ENCODE results near the gene LYPLA2. TPM values are rescaled to one million over a fixed set of nuclear protein-coding genes. Genes with fewer than 3 reads are reported as not detected.
A peak's percentile ranks its signal among the peaks of the same experiment; 100 is the strongest.

LYPLA2 gene
- total RNA-seq, 2 experiments from 2014 or later, result 37.4 to 37.7 TPM

DNA sequence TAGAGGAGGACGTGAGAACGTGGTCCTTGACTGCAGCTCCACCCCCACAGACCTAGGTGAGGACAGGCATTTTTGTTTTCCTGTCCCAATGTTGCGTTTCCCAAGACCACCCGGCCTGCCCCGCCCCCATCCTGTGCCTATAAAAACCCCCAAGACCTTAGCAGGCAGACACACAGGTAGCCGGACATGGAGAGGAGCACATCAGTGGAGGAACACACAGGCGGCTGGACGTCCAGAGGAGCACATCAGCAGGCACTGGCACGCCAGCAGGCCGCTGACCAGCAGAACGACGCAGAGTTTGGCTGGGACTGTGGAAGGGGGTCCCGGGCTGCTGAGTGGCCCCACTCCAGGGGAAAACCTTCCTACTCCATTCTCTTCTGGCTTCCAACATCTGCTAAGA, 47.0 kb downstream of the LYPLA2 start:
- no peak overlapping the region for H3K27ac Mint-ChIP-seq
- H3K27ac ChIP-seq (ENCODE audit: low read depth in 1 of 2, low read length in 2 of 2), result no peak overlapping the region
- POLR2A ChIA-PET, result interaction anchor here (0.6 to 3.0 kb wide), 3 partner anchors 13 to 37 kb away, joined by 3 to 17 read pairs (median 3); partner anchors contain the start of gene HMGCL

DNA sequence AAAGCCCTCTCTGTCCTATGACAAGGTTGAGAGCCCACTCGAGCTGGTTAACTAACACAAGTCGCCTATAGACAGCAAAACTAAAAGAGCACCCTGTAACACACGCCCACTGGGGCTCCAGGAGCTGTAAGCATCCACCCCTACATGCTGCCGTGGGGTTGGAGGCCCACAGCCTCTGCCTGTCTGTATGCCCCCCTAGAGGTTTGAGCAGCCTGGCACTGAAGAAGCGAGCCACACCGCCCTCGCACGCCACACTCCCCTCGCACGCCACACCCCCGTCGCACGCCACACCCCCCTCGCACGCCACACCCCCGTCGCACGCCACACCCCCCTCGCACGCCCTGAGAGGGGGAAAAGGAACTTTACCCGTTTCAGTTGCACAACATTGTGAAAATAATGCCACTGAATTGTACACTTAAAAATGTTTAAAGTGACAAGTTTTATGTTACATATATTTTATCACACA, 47.5 kb downstream of the LYPLA2 start:
- CTCF ChIA-PET, result interaction anchor here (0.7 to 2.4 kb wide), 4 partner anchors 28 to 861 kb away, joined by 3 to 11 read pairs (median 4); no protein-coding TSS in a partner anchor
- Histone ChIP-seq H3K9me3 (ENCODE audit: control insufficient read depth in 1 of 2, insufficient read depth in 1 of 2, low read length in 2 of 2) (no peaks in the 10 kb centered on the region), H3K27me3 (ENCODE audit: control insufficient read depth in 1 of 2, insufficient read depth in 2 of 2, low read length in 2 of 2) (no peaks in the 10 kb centered on the region), H3K4me1 (ENCODE audit: insufficient read depth, low read length) (peaks cover 10% of the 10 kb centered on the region), H3K4me3 (ENCODE audit: low read length) (peak overlapping the region; percentile 38), H3K27ac (ENCODE audit: low read depth in 1 of 2, low read length in 2 of 2) (no peak overlapping the region), H3K36me3 (ENCODE audit: insufficient read depth, low read length) (no peaks in the 10 kb centered on the region)
- Mint-ChIP-seq H3K4me1 (ENCODE audit: low read depth) (peaks cover 12% of the 10 kb centered on the region), H3K27me3 (peaks cover 11% of the 10 kb centered on the region), H3K9me3 (no peaks in the 10 kb centered on the region), H3K36me3 (ENCODE audit: low read depth) (no peaks in the 10 kb centered on the region), H3K4me3 (peak overlapping the region; percentile 65), H3K27ac (no peak overlapping the region)
- TF ChIP-seq, protein P1, sequence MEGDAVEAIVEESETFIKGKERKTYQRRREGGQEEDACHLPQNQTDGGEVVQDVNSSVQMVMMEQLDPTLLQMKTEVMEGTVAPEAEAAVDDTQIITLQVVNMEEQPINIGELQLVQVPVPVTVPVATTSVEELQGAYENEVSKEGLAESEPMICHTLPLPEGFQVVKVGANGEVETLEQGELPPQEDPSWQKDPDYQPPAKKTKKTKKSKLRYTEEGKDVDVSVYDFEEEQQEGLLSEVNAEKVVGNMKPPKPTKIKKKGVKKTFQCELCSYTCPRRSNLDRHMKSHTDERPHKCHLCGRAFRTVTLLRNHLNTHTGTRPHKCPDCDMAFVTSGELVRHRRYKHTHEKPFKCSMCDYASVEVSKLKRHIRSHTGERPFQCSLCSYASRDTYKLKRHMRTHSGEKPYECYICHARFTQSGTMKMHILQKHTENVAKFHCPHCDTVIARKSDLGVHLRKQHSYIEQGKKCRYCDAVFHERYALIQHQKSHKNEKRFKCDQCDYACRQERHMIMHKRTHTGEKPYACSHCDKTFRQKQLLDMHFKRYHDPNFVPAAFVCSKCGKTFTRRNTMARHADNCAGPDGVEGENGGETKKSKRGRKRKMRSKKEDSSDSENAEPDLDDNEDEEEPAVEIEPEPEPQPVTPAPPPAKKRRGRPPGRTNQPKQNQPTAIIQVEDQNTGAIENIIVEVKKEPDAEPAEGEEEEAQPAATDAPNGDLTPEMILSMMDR (IDR thresholded peaks at IDR 0.05), result no peak
- intact Hi-C loops (cut with DNase I, micrococcal nuclease), result loop anchor here (1.0 to 5.0 kb wide), 3 partner anchors 13 to 36 kb away; partner anchors contain the start of genes FUCA1 (in 1 of the 2), GALE (in 1 of the 2) and HMGCL (in 1 of the 2)
- peak; percentile 63 to 89 (median 70) for DNase-seq
- POLR2A ChIA-PET, result interaction anchor here (0.6 to 3.0 kb wide), 3 partner anchors 13 to 37 kb away, joined by 3 to 17 read pairs (median 3); partner anchors contain the start of gene HMGCL
- ATAC-seq (ENCODE audit: poor library complexity), result peak; percentile 99

More for the DNA sequence above, 47.0 kb downstream of the LYPLA2 start:
- Mint-ChIP-seq H3K36me3 (ENCODE audit: low read depth) (no peaks in the 10 kb centered on the region), H3K4me1 (ENCODE audit: low read depth) (peaks cover 12% of the 10 kb centered on the region), H3K9me3 (no peaks in the 10 kb centered on the region), H3K27me3 (peaks cover 11% of the 10 kb centered on the region), H3K4me3 (peak overlapping the region; percentile 65)
- peaks cover 10% of the 10 kb centered on the region for H3K4me1 ChIP-seq (ENCODE audit: insufficient read depth, low read length)
- DNase-seq, result peak in 2 of 14 experiments; percentile 11 to 32
- no peaks in the 10 kb centered on the region for H3K9me3 ChIP-seq (ENCODE audit: control insufficient read depth in 1 of 2, insufficient read depth in 1 of 2, low read length in 2 of 2)
- TF ChIP-seq, protein P1 (IDR thresholded peaks at IDR 0.05), result no peak
- H3K36me3 ChIP-seq (ENCODE audit: insufficient read depth, low read length), result no peaks in the 10 kb centered on the region
- H3K27me3 ChIP-seq (ENCODE audit: control insufficient read depth in 1 of 2, insufficient read depth in 2 of 2, low read length in 2 of 2), result no peaks in the 10 kb centered on the region
- peak overlapping the region; percentile 38 for H3K4me3 ChIP-seq (ENCODE audit: low read length)
- no peak for ATAC-seq (ENCODE audit: poor library complexity)
- CTCF ChIA-PET, result interaction anchor here (0.7 to 2.4 kb wide), 2 partner anchors 28 to 67 kb away, joined by 4 to 11 read pairs; no protein-coding TSS in a partner anchor
- intact Hi-C loops (cut with DNase I, micrococcal nuclease), result loop anchor here (1.0 to 5.0 kb wide), 3 partner anchors 13 to 36 kb away; partner anchors contain the start of genes FUCA1 (in 1 of the 2), GALE (in 1 of the 2) and HMGCL (in 1 of the 2)

- Mint-ChIP-seq H3K27ac (no peak overlapping the region), H3K9me3 (peaks cover 5% of the 10 kb centered on the region), H3K4me3 (no peak overlapping the region), H3K36me3 (ENCODE audit: low read depth) (peaks cover 41% of the 10 kb centered on the region), H3K4me1 (ENCODE audit: low read depth) (peaks cover under 1% of the 10 kb centered on the region), H3K27me3 (peaks cover under 1% of the 10 kb centered on the region)
- H3K36me3 ChIP-seq (ENCODE audit: insufficient read depth, low read length), result peaks cover 28% of the 10 kb centered on the region
- TF ChIP-seq, protein P1 (IDR thresholded peaks at IDR 0.05), result no peak
- intact Hi-C loops (cut with DNase I, micrococcal nuclease), result no loop called here
- ATAC-seq (ENCODE audit: poor library complexity) (no peak), DNase-seq (no peak)
- ChIA-PET POLR2A (interaction anchor here (1.0 kb wide), 1 partner anchor 43 kb away, joined by 3 read pairs; no protein-coding TSS in a partner anchor), CTCF (interaction anchor here (1.1 kb wide), 1 partner anchor 33 kb away, joined by 4 read pairs; no protein-coding TSS in a partner anchor)
- no peak overlapping the region for H3K4me3 ChIP-seq (ENCODE audit: low read length)
- no peaks in the 10 kb centered on the region for H3K4me1 ChIP-seq (ENCODE audit: insufficient read depth, low read length)
- peaks cover 0 to 4% of the 10 kb centered on the region in 2 experiments for H3K9me3 ChIP-seq (ENCODE audit: control insufficient read depth in 1 of 2, insufficient read depth in 1 of 2, low read length in 2 of 2)
- H3K27ac ChIP-seq (ENCODE audit: low read depth in 1 of 2, low read length in 2 of 2), result no peak overlapping the region
- no peaks in the 10 kb centered on the region for H3K27me3 ChIP-seq (ENCODE audit: control insufficient read depth in 1 of 2, insufficient read depth in 2 of 2, low read length in 2 of 2)
These were observed 52.7 kb downstream of the LYPLA2 start for GRCh38 chr1:23843644-23844043.

Other genes starting within 250 kb of the LYPLA2 start
- 10 to 100 TPM; 89.8 to 90.4 TPM for gene ID3, start 231.6 kb upstream of the LYPLA2 start, total RNA-seq
- 1,000 to 10,000 TPM; 2,191 to 2,374 TPM for gene RPL11, start 99.3 kb upstream of the LYPLA2 start, total RNA-seq
- gene ELOA, start 47.7 kb upstream of the LYPLA2 start, total RNA-seq, result 10 to 100 TPM; 28.1 to 33.0 TPM
- 100 to 1,000 TPM; 110 to 111 TPM for gene PITHD1, start 12.7 kb upstream of the LYPLA2 start, total RNA-seq
- gene GALE, start 9.6 kb downstream of the LYPLA2 start, total RNA-seq, result 1 to 10 TPM; 5.4 to 6.9 TPM
- gene HMGCL, start 34.3 kb downstream of the LYPLA2 start, total RNA-seq, result 1 to 10 TPM; 8.9 to 9.6 TPM
- 1 to 10 TPM; 3.6 to 4.1 TPM for gene FUCA1, start 77.1 kb downstream of the LYPLA2 start, total RNA-seq
- under 1 TPM in 1 of 2 experiments, not detected in 1; 0.05 TPM for gene CNR2, start 122.2 kb downstream of the LYPLA2 start, total RNA-seq
- gene PNRC2, start 168.7 kb downstream of the LYPLA2 start, total RNA-seq, result 100 to 1,000 TPM; 172 to 183 TPM
- 100 to 1,000 TPM; 346 to 356 TPM for gene SRSF10, start 189.2 kb downstream of the LYPLA2 start, total RNA-seq